HG02678 (cell line): ENCODE results near the gene PCBD2.
"Not testable (repeated sequence)": the region's sequence is repeated elsewhere in the genome, so short reads cannot be mapped to it uniquely, and the experiment has no call there.

Experiments
- ATAC-seq: cut with Tn5 transposase; IDR thresholded peaks from one replicate; pipeline ENCODE4 v1.9.1; 2021; ENCODE audit warnings: mild to moderate bottlenecking, moderate library complexity; ENCODE audit not compliant: unreplicated experiment

Gene PCBD2

DNA sequence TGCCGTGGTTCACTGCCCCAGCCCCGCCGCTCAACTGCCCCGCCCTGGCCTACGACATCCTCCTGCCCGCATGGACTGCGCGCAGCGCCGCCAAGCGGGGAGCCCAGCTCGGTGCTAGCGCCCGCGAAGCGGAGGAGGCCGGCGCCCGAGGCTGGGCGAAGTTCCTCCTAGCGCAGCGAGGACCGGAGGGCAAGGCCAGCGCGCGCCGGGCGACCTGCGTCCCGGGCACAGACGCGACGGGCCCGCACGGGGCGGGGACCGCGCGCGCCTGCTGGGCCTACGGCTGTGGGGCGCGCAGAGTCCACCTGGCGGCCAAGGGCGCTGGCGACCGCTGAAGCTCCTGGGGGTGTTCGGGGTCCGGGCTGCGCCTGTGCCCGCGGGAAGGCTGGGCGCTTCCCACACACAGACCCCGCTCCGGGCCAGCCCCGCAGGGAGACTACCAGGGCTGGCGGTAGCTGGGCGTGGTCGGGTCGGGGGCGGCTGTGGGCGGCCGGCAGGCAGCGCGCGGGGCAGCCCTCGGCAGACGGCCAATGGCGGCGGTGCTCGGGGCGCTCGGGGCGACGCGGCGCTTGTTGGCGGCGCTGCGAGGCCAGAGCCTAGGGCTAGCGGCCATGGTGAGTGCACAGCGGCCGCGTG lies at the start of gene PCBD2:
TSS of gene PCBD2 (plus strand) at position 522 of the 636 bp plus-strand sequence. CDS start at position 531, 9 bp downstream.
- ATAC-seq = peak; percentile 84

DNA sequence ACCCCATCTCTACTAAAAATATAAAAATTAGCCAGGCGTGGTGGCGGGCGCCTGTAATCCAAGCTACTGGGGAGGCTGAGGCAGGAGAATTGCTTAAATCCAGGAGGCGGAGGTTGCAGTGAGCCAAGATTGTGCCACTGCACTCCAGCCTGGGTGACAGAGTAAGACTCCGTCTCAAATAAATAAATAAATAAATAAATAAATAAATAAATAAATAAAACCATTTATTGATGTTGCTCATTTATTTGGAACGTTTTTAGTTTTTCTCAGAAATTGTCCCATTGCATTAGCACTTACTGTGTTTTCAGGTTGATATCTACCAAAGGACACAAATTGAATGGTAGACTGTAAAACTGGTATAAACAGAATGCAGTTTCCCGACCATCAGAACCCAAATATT lies 48.5 kb upstream of the PCBD2 start:
- ATAC-seq = not testable (repeated sequence)

DNA sequence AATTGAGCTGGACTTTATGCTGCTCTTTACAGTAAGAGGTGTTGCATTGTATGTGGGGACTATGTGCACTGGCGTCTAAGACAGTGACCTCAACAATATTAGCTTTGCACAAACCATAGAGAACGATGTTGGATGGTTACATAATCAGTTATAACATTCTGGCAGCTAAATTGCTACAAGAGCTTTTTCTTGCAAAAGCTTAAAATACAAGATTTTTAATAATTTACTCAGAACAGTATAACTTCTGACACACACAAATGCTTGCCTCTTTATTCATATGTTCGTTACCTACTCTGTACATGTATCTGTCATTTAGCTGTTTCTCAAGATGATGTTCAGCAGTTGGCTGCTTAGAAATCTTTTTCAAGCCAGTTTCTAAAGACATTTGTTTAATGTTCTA lies 47.5 kb upstream of the PCBD2 start:
- no peak for ATAC-seq

DNA sequence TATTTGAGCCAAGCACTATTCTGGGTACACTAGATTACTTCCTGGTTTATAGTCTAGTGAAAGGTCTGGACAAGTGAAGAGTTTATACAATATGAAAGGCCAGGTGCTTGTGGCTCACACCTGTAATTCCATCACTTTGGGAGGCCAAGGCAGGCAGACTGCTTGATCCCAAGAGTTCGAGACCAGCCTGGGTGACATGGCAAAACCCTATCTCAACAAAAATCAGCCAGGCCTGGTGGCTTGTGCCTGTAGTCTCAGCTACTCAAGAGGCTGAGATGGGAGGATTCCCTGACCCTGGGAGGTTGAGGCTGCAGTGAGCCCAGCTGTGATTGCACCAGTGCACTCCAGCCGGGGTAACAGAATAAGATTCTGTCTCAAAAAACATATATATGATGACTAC lies 40.2 kb upstream of the PCBD2 start:
- no peak for ATAC-seq

DNA sequence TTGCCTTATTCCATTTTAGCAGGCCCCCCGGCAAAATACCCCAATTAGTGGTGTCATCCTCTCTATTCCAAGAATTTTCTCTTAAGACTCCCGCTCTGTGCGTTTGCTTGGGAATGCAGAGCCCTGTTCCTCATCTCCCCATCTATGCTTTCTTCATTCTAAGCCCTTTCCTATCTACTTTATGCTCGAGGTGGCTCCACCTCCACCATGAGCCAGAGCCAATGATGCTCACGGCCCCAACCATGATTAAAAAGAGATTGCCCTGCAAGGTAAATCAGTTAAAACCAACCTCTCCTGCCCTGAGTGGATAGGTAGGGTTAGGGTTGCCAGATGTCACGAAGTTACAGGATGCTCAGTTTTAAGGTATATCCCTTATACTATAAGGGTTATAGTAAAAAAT lies 31.4 kb upstream of the PCBD2 start:
- ATAC-seq = no peak

DNA sequence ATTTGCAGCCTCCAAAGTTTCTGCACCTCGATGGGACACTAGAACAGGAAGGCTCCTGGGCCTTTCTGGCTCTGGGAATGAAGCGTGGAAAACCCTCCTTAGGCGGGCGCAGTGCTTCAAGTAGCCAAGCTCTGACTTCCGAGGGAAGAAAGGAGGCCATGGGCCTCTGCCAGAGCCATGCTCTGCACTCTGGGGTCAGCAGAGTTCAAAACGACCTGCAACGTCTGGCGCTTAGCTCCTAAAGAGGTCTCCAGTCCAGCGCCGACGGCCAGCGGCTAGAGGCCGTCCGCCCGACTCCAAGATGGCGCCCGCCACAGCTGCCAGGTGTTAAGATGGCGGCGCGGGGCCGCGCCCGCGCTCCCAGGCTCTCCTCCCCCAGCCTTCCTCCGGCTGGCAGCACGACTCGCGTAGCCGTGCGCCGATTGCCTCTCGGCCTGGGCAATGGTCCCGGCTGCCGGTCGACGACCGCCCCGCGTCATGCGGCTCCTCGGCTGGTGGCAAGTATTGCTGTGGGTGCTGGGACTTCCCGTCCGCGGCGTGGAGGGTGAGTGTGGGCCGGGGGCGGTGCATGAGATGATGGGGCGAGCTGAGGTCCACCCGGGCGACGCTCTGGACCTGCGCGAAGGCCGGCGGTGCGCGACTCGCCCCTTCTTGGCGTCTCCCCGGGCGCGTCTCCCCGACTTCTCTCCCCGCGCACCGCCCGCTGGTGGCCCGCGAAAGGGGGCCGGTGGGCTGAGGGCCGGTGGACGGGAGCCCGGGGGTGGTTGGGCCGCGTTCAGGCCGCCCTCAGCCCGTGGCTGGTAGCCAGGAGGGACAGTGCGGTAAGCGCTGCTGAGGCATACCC lies 30.7 kb upstream of the PCBD2 start, which contains the start of gene TXNDC15:
TSS of gene TXNDC15 (plus strand) at position 385 of the 844 bp plus-strand sequence. CDS start at position 442, 57 bp downstream.
- peak; percentile 80 for ATAC-seq

DNA sequence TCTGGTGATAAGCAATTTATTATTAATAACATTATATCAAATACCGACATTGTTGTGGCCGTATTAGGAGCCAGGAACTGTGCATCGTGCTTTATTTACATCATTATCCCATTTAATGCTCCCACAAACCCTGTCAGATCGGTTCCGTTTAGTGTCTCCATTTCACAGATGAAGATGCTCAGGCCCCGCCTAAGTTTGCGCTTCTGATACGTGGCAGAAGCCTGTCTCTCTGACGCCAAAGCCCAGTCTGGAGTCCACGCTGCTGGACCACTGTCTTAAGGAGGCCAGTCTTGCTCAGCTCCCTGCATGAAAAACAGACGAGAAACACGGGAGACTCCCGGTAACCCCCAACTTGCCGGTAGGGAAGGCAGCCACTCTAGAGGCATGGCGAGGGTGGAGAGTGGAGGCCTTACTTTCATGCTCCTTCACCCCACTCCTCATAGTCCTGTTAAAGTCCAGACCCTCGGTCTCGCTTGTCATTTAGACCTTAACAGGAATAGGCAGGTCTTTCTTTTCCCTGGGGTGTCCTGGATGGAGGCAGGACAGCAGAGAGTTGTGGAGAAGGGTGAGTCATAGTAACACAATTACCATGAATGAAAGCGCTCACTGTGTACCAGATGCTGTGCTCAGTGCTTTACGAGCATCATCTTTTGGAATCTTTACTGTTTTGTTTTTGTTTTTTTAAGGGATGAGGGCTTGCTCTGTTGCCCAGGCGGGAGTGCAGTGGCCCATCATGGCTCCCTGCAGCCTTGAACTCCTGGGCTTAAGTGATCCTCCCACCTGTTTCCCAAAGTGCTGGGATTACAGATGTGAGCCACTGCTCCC lies 29.9 kb upstream of the PCBD2 start:
- peak; percentile 34 for ATAC-seq

DNA sequence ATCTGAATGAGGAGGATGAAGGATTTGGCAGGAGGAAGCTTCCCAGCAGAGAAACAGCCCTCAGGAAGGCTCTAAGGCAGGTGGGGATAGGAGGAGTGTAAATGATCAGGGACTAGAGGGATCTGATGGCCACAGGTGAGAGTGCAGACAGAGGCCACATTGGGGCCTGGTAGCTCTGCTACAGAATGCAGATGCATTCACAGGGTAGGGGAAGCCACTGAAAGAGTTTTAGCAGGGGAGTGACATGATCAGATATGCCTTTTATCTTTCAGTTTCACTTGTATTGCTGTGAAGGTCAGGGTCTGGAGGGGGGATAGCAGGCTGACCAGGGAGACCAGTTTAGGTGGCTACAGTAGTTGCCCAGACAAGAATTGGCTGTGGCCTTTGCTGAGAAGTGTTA lies 27.8 kb upstream of the PCBD2 start:
- ATAC-seq = peak; percentile 33

DNA sequence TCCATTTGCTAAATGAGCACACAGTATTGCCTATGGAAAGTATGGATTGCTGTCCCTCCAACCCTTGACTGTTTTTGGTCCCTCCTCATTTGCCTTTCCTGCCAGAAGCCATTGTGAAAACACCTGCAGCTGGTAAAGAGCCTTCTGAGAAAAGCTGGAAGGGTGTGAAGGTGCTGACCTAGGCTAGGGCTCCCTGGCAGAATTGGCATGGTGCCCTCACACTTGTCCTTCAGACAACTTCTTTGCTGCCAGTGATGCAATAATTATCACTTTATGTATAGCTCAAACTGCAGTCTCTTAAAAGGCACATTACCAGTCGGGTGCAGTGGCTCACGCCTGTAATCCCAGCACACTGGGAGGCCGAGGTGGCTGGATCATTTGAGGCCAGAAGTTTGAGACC lies 26.5 kb upstream of the PCBD2 start:
- no peak for ATAC-seq

DNA sequence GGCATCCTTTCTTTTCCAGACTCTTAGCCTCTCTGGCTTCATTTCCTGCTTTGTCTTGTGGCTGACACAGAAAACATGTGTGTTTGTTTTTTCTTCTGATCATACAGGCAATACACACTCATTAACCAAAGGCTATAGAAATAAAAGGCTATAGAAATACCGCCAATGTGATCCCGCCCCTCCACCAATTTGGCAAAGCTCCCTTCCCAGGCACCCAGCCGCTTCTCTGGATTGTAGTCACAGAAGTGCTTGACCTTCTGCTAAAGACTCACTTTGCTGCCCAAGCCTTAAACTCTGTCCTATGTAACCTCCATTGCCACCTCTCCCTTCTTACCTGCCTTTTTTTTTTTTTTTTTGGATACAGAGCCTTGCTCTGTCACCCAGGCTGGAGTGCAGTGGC lies 25.5 kb upstream of the PCBD2 start:
- no peak for ATAC-seq

DNA sequence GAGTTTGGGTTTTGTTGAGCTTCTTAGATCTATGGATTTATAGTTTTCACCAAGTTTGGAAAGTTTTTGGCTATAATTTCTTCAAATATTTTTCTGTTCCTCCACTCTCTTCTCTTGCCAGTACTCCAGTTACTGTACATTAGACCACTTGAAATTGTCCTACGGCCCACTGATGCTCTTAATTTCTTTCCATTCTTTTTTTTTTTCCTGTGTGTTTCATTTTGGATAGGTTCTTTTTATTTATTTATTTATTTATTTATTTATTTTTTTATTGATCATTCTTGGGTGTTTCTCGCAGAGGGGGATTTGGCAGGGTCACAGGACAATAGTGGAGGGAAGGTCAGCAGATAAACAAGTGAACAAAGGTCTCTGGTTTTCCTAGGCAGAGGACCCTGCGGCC lies 24.0 kb upstream of the PCBD2 start:
- ATAC-seq = not testable (repeated sequence)

DNA sequence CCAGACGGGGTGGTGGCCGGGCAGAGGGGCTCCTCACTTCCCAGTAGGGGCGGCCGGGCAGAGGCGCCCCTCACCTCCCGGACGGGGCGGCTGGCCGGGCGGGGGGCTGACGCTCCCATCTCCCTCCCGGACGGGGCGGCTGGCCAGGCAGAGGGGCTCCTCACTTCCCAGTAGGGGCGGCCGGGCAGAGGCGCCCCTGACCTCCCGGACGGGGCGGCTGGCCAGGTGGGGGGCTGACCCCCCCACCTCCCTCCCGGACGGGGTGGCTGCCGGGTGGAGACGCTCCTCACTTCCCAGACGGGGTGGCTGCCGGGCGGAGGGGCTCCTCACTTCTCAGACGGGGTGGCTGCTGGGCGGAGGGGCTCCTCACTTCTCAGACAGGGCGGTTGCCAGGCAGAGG lies 23.2 kb upstream of the PCBD2 start:
- ATAC-seq = not testable (repeated sequence)

DNA sequence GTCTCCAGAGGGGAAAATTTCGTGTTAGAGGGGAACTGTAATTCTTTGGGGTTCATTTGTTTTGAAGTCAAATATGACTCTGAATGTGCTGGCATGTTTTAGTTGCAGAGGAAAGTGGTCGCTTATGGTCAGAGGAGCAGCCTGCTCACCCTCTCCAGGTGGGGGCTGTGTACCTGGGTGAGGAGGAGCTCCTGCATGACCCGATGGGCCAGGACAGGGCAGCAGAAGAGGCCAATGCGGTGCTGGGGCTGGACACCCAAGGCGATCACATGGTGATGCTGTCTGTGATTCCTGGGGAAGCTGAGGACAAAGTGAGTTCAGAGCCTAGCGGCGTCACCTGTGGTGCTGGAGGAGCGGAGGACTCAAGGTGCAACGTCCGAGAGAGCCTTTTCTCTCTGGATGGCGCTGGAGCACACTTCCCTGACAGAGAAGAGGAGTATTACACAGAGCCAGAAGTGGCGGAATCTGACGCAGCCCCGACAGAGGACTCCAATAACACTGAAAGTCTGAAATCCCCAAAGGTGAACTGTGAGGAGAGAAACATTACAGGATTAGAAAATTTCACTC lies 17.3 kb upstream of the PCBD2 start:
- no peak for ATAC-seq

DNA sequence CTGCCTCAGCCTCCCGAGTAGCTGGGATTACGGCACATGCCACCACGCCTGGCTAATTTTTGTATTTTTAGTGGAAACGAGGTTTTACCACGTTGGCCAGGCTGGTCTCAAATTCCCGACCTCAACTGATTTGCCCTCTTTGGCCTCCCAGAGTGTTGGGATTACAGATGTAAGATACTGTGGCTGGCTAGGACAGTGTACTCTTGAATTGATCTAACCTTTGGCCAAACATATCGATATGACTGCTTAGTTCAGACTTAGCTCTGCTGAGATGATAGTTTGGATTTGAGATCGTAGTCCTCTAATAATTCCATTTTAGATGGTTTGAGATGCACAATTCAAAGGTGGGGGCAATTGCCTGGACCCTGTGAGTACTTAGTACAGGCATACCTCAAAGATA lies 15.6 kb upstream of the PCBD2 start:
- no peak for ATAC-seq

DNA sequence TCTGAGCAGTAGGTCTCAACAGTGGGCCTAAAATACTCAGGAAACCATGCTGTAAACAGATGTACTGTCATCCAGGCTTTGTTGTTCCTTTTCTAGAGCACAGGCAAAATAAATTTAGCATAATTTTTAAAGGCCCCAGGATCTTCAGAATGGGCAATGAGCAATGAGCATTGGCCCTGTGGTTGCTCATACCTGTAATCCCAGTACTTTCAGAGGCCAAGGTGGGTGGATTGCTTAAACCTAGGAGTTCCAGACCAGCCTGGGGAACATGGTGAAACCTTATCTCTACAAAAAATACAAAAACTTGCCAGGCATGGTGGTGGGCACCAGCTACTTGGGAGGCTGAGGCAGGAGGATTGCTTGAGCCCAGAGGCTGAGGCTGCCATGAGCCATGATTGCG lies 13.5 kb upstream of the PCBD2 start:
- no peak for ATAC-seq

DNA sequence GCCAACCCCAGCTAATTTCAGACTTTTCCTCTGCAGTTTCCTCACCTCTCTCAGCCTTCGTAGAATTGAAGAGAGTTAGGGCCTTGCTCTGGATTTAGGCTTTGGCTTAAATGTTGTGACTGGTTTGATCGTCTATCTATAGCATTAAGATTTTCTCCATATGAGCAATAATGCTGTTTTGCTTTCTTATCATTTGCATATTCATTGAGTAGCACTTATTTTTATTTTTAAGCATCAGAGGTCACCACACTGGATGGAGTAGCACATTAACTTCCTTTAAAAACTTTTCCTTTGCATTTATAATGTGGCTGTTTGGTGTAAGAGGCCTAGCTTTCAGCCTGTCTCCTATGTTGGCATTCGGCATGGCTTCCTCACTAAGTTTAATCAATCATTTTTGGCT lies 12.6 kb upstream of the PCBD2 start:
- ATAC-seq = no peak

DNA sequence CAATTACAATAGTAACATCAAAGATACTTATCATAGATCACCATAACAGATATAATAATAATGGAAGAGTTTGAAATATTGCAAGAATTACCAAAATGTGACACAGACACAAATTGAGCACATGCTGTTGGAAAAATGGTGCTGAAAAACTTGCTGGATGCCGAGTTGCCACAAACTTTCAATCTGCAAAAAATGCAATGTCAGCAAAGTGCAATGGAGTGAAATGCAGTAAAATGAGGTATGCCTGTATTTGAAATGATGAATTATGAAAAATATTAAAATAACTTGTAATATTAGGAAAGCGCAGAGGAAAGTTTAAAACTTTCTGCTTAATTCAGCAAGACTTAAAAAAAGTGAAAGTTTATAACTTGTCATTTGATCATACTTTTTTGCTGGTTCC lies 12.0 kb upstream of the PCBD2 start:
- ATAC-seq = no peak

DNA sequence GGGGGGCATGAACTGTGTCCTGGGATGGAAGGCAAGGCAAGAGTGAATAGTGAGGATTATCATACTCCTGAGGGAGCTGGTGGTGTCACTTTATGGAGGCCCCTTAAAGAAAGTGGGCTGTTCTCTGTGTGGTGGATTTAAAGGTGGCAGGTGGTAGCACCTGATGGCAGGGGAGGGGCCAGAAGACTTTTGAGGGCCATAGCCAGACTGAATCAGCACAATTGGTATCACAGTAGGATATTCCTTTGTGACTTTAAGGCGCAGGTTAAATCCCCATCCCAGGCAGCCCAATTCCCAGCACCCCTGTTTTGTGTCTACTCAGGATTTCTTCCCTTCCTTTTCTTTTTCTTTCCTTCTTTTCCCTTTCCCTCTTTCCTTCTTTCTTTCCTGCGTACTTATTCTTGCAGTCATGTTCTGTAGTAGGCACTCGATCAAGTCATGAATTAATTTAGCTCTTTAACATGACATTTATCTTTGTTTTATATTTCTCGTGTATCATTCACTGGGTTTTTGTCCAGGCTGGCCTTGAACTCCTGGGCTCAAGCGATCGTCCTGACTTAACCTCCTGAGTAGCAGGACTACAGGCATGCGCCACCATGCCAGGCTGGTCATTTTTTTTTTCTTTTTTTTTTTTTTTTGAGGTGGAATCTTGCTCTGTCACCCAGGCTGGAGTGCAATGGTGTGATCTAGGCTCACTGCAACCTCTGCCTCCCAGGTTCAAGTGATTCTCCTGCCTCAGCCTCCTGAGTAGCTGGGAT lies 11.0 kb upstream of the PCBD2 start:
- no peak for ATAC-seq

DNA sequence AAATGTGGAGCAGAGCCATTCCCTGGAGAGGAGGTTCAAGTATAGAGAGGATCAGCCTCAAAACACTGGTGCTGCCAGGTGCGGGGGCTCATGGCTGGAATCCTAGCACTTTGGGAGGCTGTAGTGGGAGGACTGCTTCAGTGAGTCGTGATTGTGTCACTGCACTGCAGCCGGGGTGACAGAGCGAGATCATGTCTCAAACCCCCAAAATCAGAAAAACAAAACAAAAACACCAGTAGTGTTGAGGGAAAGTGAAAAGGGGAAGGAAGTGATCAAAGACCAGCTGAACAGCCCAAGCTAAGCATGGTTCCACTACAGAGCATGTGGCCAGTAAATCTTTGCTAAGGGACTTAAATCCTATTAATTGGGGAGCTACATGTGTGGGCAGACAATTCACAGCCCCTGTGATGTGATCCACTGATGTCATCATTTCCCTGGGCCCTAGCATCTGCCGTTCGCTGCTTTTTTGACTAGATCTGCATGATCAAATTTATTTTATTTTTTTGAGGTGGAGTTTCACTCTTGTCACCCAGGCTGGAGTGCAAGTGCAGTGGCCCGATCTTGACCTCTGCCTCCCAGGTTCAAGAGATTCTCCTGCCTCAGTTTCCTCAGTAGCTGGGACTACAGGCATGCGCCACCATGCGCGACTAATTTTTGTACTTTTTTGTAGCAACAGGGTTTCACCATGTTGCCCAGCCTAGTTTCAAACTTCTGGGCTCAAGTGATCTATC lies 2.7 kb upstream of the PCBD2 start:
- peak; percentile 20 for ATAC-seq
